ENCODE measurements around the gene DDX25.
"Not testable (repeated sequence)": the region's sequence is repeated elsewhere in the genome, so short reads cannot be mapped to it uniquely, and the experiment has no call there.

DDX25 gene

GRCh38 chr11:125910226-125910849 is 6.0 kb downstream of the DDX25 start:
- no peak overlapping the region for H3K4me3 ChIP-seq (ENCODE audit: low read depth, low read length)
- TF ChIP-seq CTCF (IDR thresholded peaks at IDR 0.05; ENCODE audit: low read depth, low read length, missing control alignments) = no peak
- DNase-seq (ENCODE audit: low read depth) = no peak

GRCh38 chr11:125914601-125915000 is 10.3 kb downstream of the DDX25 start:
- DNase-seq (ENCODE audit: low read depth) = not testable (repeated sequence)

GRCh38 chr11:125916683-125917347 is 12.5 kb downstream of the DDX25 start:
- TF ChIP-seq CTCF (IDR thresholded peaks at IDR 0.05; ENCODE audit: low read depth, low read length, missing control alignments) = no peak
- no peak for DNase-seq (ENCODE audit: low read depth)
- H3K4me3 ChIP-seq (ENCODE audit: low read depth, low read length) = no peak overlapping the region

More at GRCh38 chr11:125914601-125915000, 10.3 kb downstream of the DDX25 start:
- not testable (repeated sequence) for H3K4me3 ChIP-seq (ENCODE audit: low read depth, low read length)

- no peak for DNase-seq (ENCODE audit: low read depth)
- TF ChIP-seq CTCF (IDR thresholded peaks at IDR 0.05; ENCODE audit: low read depth, low read length, missing control alignments) = no peak
- H3K4me3 ChIP-seq (ENCODE audit: low read depth, low read length) = no peak overlapping the region
Measured at GRCh38 chr11:125918140-125918840, 14.0 kb downstream of the DDX25 start.

GRCh38 chr11:125921042-125921441 is 16.7 kb downstream of the DDX25 start:
- H3K4me3 ChIP-seq (ENCODE audit: low read depth, low read length) = no peak overlapping the region
- no peak for DNase-seq (ENCODE audit: low read depth)
- TF ChIP-seq CTCF (IDR thresholded peaks at IDR 0.05; ENCODE audit: low read depth, low read length, missing control alignments) = no peak

GRCh38 chr11:125922156-125922555 is 17.8 kb downstream of the DDX25 start:
- no peak overlapping the region for H3K4me3 ChIP-seq (ENCODE audit: low read depth, low read length)
- TF ChIP-seq CTCF (IDR thresholded peaks at IDR 0.05; ENCODE audit: low read depth, low read length, missing control alignments) = no peak
- no peak for DNase-seq (ENCODE audit: low read depth)

- TF ChIP-seq CTCF (IDR thresholded peaks at IDR 0.05; ENCODE audit: low read depth, low read length, missing control alignments) = peak; percentile 85
- no peak overlapping the region for H3K4me3 ChIP-seq (ENCODE audit: low read depth, low read length)
- peak; percentile 29 for DNase-seq (ENCODE audit: low read depth)
Measured at GRCh38 chr11:125923012-125923579, 18.8 kb downstream of the DDX25 start.
